ENCODE results near the gene C11orf86. TPM values are rescaled to one million over a fixed set of nuclear protein-coding genes. Genes with fewer than 3 reads are reported as not detected.

The C11orf86 gene
- polyA plus RNA-seq (2012; ENCODE audit: insufficient read length, low read depth): not detected

- TF ChIP-seq FOXP2 (optimal IDR thresholded peaks at IDR 0.05; ENCODE audit: borderline replicate concordance, extremely low read depth, extremely low read length, insufficient read depth) (no peak), POLR2AphosphoS5 (IDR thresholded peaks at IDR 0.05; ENCODE audit: low read depth, low read length) (no peak), SIN3A (IDR thresholded peaks at IDR 0.05; ENCODE audit: borderline replicate concordance, insufficient read depth, low read length) (no peak), TAF1 (IDR thresholded peaks at IDR 0.05; ENCODE audit: borderline replicate concordance, insufficient read depth, low read length) (no peak), REST (IDR thresholded peaks at IDR 0.05; ENCODE audit: insufficient read depth in 1 of 2, low read depth in 2 of 2, low read length in 2 of 2) (no peak)
These were observed at the start of gene C11orf86 for GRCh38 chr11:66974724-66975404. TSS of gene C11orf86 (plus strand) at chr11:66975304. CDS start at chr11:66975363, 59 bp downstream.

GRCh38 chr11:66929753-66930152 is 45.4 kb upstream of the C11orf86 start:
- TF ChIP-seq POLR2AphosphoS5 (IDR thresholded peaks at IDR 0.05; ENCODE audit: low read depth, low read length) (no peak), REST (IDR thresholded peaks at IDR 0.05; ENCODE audit: insufficient read depth in 1 of 2, low read depth in 2 of 2, low read length in 2 of 2) (no peak), FOXP2 (optimal IDR thresholded peaks at IDR 0.05; ENCODE audit: borderline replicate concordance, extremely low read depth, extremely low read length, insufficient read depth) (no peak), SIN3A (IDR thresholded peaks at IDR 0.05; ENCODE audit: borderline replicate concordance, insufficient read depth, low read length) (no peak), TAF1 (IDR thresholded peaks at IDR 0.05; ENCODE audit: borderline replicate concordance, insufficient read depth, low read length) (no peak)

- TF ChIP-seq REST (IDR thresholded peaks at IDR 0.05; ENCODE audit: insufficient read depth in 1 of 2, low read depth in 2 of 2, low read length in 2 of 2): no peak
These were observed 42.6 kb upstream of the C11orf86 start for GRCh38 chr11:66932543-66932942.

GRCh38 chr11:66933531-66933930 is 41.6 kb upstream of the C11orf86 start:
- TF ChIP-seq FOXP2 (optimal IDR thresholded peaks at IDR 0.05; ENCODE audit: borderline replicate concordance, extremely low read depth, extremely low read length, insufficient read depth) (no peak), TAF1 (IDR thresholded peaks at IDR 0.05; ENCODE audit: borderline replicate concordance, insufficient read depth, low read length) (no peak), POLR2AphosphoS5 (IDR thresholded peaks at IDR 0.05; ENCODE audit: low read depth, low read length) (no peak)

- TF ChIP-seq FOXP2 (optimal IDR thresholded peaks at IDR 0.05; ENCODE audit: borderline replicate concordance, extremely low read depth, extremely low read length, insufficient read depth) (no peak), TAF1 (IDR thresholded peaks at IDR 0.05; ENCODE audit: borderline replicate concordance, insufficient read depth, low read length) (no peak), POLR2AphosphoS5 (IDR thresholded peaks at IDR 0.05; ENCODE audit: low read depth, low read length) (no peak), SIN3A (IDR thresholded peaks at IDR 0.05; ENCODE audit: borderline replicate concordance, insufficient read depth, low read length) (no peak), REST (IDR thresholded peaks at IDR 0.05; ENCODE audit: insufficient read depth in 1 of 2, low read depth in 2 of 2, low read length in 2 of 2) (no peak)
These were observed 39.9 kb upstream of the C11orf86 start for GRCh38 chr11:66934950-66935779.
